H9 (cell line): ENCODE measurements around the gene HOGA1. TPM values are rescaled to one million over a fixed set of nuclear protein-coding genes. Genes with fewer than 3 reads are reported as not detected.

Experiments used
- DNase-seq: peaks from one replicate; pipeline ENCODE4 v3.0.0-alpha.2; 2017
- H2AFZ ChIP-seq: one replicate; pipeline ENCODE4 v1.6.1; 2013; ENCODE audit warnings: mild to moderate bottlenecking, low read length, control low read depth, moderate library complexity
- H2AK5ac ChIP-seq: 2 replicates; pipeline ENCODE4 v1.6.1; 2013; ENCODE audit warnings: low read length, control low read depth, mixed read lengths; ENCODE audit not compliant: insufficient read length
- H2BK120ac ChIP-seq: one replicate; pipeline ENCODE4 v1.6.1; 2013; ENCODE audit warnings: low read depth, mild to moderate bottlenecking, low read length, control low read depth, inconsistent platforms; ENCODE audit not compliant: poor library complexity, severe bottlenecking
- H2BK12ac ChIP-seq: 2 replicates; pipeline ENCODE4 v1.6.1; 2013; ENCODE audit warnings: low read length, control low read depth, mixed read lengths, low read depth; ENCODE audit not compliant: insufficient read length
- H2BK15ac ChIP-seq: 2 replicates; pipeline ENCODE4 v1.6.1; 2013; ENCODE audit warnings: low read depth, low read length, control low read depth
- H2BK20ac ChIP-seq: one replicate; pipeline ENCODE4 v1.6.1; 2013; ENCODE audit warnings: low read depth, mild to moderate bottlenecking, low read length, control low read depth, inconsistent platforms; ENCODE audit not compliant: poor library complexity, severe bottlenecking
- H2BK5ac ChIP-seq: 2 replicates; pipeline ENCODE4 v1.6.1; 2013; ENCODE audit warnings: low read length, control low read depth, mixed read lengths; ENCODE audit not compliant: insufficient read length
- H3K14ac ChIP-seq: 2 replicates; pipeline ENCODE4 v1.6.1; 2013; ENCODE audit warnings: low read length, control low read depth; ENCODE audit not compliant: insufficient read depth
- H3K18ac ChIP-seq: 2 replicates; pipeline ENCODE4 v1.6.1; 2013; ENCODE audit warnings: low read depth, mild to moderate bottlenecking, mixed read lengths, low read length, control low read depth; ENCODE audit not compliant: insufficient read length
- H3K23ac ChIP-seq: 2 replicates; pipeline ENCODE4 v1.6.1; 2013; ENCODE audit warnings: low read length, control low read depth, mixed read lengths, low read depth; ENCODE audit not compliant: insufficient read length
- H3K23me2 ChIP-seq: 2 replicates; pipeline ENCODE4 v1.6.1; 2013; ENCODE audit warnings: low read depth, mild to moderate bottlenecking, mixed read lengths, low read length, control low read depth; ENCODE audit not compliant: insufficient read length, poor library complexity, severe bottlenecking
- H3K27ac ChIP-seq: 2 replicates; pipeline ENCODE4 v1.5.1; 2013; ENCODE audit warnings: low read length, control low read depth, mixed read lengths, low read depth; ENCODE audit not compliant: insufficient read length
- H3K27me3 ChIP-seq: 2 replicates; pipeline ENCODE4 v1.6.1; 2013; ENCODE audit warnings: low read length, control low read depth, inconsistent platforms; ENCODE audit not compliant: insufficient read depth
- H3K4ac ChIP-seq: 2 replicates; pipeline ENCODE4 v1.6.1; 2013; ENCODE audit warnings: low read depth, mild to moderate bottlenecking, control low read depth, inconsistent platforms, low read length, moderate library complexity
- H3K4me1 ChIP-seq: 2 replicates; pipeline ENCODE4 v1.6.1; 2013; ENCODE audit warnings: low read length, control low read depth, inconsistent platforms; ENCODE audit not compliant: insufficient read depth
- H3K4me2 ChIP-seq: 2 replicates; pipeline ENCODE4 v1.6.1; 2013; ENCODE audit warnings: low read length, control low read depth, mixed read lengths; ENCODE audit not compliant: insufficient read length, insufficient read depth
- H3K56ac ChIP-seq: 2 replicates; pipeline ENCODE4 v1.6.1; 2013; ENCODE audit warnings: low read depth, mild to moderate bottlenecking, mixed read lengths, low read length, control low read depth; ENCODE audit not compliant: insufficient read length
- H3K79me1 ChIP-seq: 2 replicates; pipeline ENCODE4 v1.6.1; 2013; ENCODE audit warnings: low read depth, mild to moderate bottlenecking, moderate library complexity, low read length, control low read depth, inconsistent platforms; ENCODE audit not compliant: insufficient read depth, poor library complexity, severe bottlenecking
- H3K79me2 ChIP-seq: 2 replicates; pipeline ENCODE4 v1.6.1; 2013; ENCODE audit warnings: low read length, control low read depth, inconsistent platforms; ENCODE audit not compliant: insufficient read depth
- H3K9ac ChIP-seq: 2 replicates; pipeline ENCODE4 v1.6.1; 2013; ENCODE audit warnings: low read length, control low read depth, mixed read lengths; ENCODE audit not compliant: insufficient read length; ENCODE audit errors: extremely low read depth
- H3K9me3 ChIP-seq: one replicate; pipeline ENCODE4 v1.6.1; 2013; ENCODE audit warnings: low read depth, low read length, inconsistent platforms; ENCODE audit not compliant: control insufficient read depth
- H3T11ph ChIP-seq: one replicate; pipeline ENCODE4 v1.6.1; 2013; ENCODE audit warnings: mild to moderate bottlenecking, low read length, control low read depth, inconsistent platforms
- H4K20me1 ChIP-seq: one replicate; pipeline ENCODE4 v1.6.1; 2013; ENCODE audit not compliant: control insufficient read depth, insufficient read length, insufficient read depth
- H4K5ac ChIP-seq: 2 replicates; pipeline ENCODE4 v1.6.1; 2013; ENCODE audit warnings: low read depth, mild to moderate bottlenecking, mixed read lengths, low read length, control low read depth; ENCODE audit not compliant: insufficient read length
- H4K8ac ChIP-seq: replicated peaks from 2 replicates; pipeline ENCODE4 v1.6.1; 2013; ENCODE audit warnings: low read length, control low read depth, mixed read lengths, low read depth; ENCODE audit not compliant: insufficient read length
- H4K91ac ChIP-seq: 2 replicates; pipeline ENCODE4 v1.6.1; 2013; ENCODE audit warnings: low read depth, mild to moderate bottlenecking, moderate library complexity, mixed read lengths, low read length, control low read depth; ENCODE audit not compliant: insufficient read length
- H3K27ac Mint-ChIP-seq, 3 experiments: 2 replicates in 2 of 3; 3 replicates in 1 of 3; pipeline ENCODE4 v1.8.0; 2020 to 2021; ENCODE audit warnings: mixed read lengths in 3 of 3, mild to moderate bottlenecking in 1 of 3, moderate library complexity in 1 of 3
- H3K27me3 Mint-ChIP-seq: 2 replicates; pipeline ENCODE4 v1.8.0; 2021; ENCODE audit warnings: low read depth, mild to moderate bottlenecking, moderate library complexity, mixed read lengths
- H3K36me3 Mint-ChIP-seq, 3 experiments: 2 replicates in 2 of 3; 3 replicates in 1 of 3; pipeline ENCODE4 v1.8.0; 2020 to 2021; ENCODE audit warnings: low read depth in 3 of 3, mixed read lengths in 3 of 3; ENCODE audit not compliant: insufficient read depth in 1 of 3
- H3K4me1 Mint-ChIP-seq, 2 experiments: 2 replicates each; pipeline ENCODE4 v1.8.0; 2020; ENCODE audit warnings: mixed read lengths in 2 of 2
- H3K4me3 Mint-ChIP-seq, 2 experiments: 2 replicates in 1 of 2; 3 replicates in 1 of 2; pipeline ENCODE4 v1.8.0; 2020 to 2021; ENCODE audit warnings: mild to moderate bottlenecking in 2 of 2, mixed read lengths in 2 of 2, moderate library complexity in 1 of 2
- H3K9me3 Mint-ChIP-seq, 2 experiments: 2 replicates in 1 of 2; 3 replicates in 1 of 2; pipeline ENCODE4 v1.8.0; 2020; ENCODE audit warnings: mild to moderate bottlenecking in 2 of 2, mixed read lengths in 2 of 2, moderate library complexity in 1 of 2
- CTCF ChIP-seq: fragments of 200-600 bp; sonication (generic); conservative IDR thresholded peaks from 3 replicates; pipeline ENCODE4 v1.8.0; 2021; ENCODE audit warnings: antibody characterized with exemption, mild to moderate bottlenecking
- WGBS: extraction: QIAGEN DNeasy Blood & Tissue Kit; methylation state at CpG from one replicate; pipeline ENCODE4 v1.1.7; 2013; ENCODE audit warnings: missing lambda C conversion rate, low lambda C conversion rate, mixed read lengths; ENCODE audit not compliant: insufficient read length; ENCODE audit errors: extremely low coverage; 5-methylcytosine and 5-hydroxymethylcytosine counted together
- total RNA-seq: library from RNA; stranded (reverse); gene quantifications from 2 replicates; pipeline ENCODE4 v1.2.1, GENCODE V29; 2021

Gene HOGA1
- total RNA-seq, 1 experiment from 2014 or later: 0.79 TPM

- Histone ChIP-seq H3K23ac (no peak overlapping the region), H2AFZ (no peak overlapping the region), H3K14ac (no peak overlapping the region), H2BK5ac (no peak overlapping the region), H2BK12ac (no peak overlapping the region), H3K4me2 (no peak overlapping the region), H3K79me1 (no peaks in the 10 kb centered on the region), H3T11ph (no peak overlapping the region), H3K79me2 (no peaks in the 10 kb centered on the region), H4K8ac (no peak overlapping the region), H3K27me3 (no peaks in the 10 kb centered on the region), H2BK15ac (no peak overlapping the region), H4K5ac (no peak overlapping the region), H3K18ac (no peak overlapping the region), H2AK5ac (no peak overlapping the region), H3K27ac (no peak overlapping the region), H3K9me3 (no peaks in the 10 kb centered on the region), H3K56ac (no peak overlapping the region), H3K4ac (no peak overlapping the region), H2BK120ac (no peak overlapping the region), H3K23me2 (no peaks in the 10 kb centered on the region), H4K91ac (no peak overlapping the region), H3K4me1 (no peaks in the 10 kb centered on the region), H4K20me1 (no peaks in the 10 kb centered on the region), H3K9ac (no peak overlapping the region), H2BK20ac (no peak overlapping the region)
- no peak for DNase-seq
- no peak for TF ChIP-seq CTCF
- Mint-ChIP-seq H3K27me3 (no peaks in the 10 kb centered on the region), H3K27ac (no peak overlapping the region), H3K4me1 (no peaks in the 10 kb centered on the region), H3K4me3 (no peak overlapping the region), H3K36me3 (no peaks in the 10 kb centered on the region), H3K9me3 (no peaks in the 10 kb centered on the region)
- no CpG with 5 or more reads among the region's 5 CpGs for WGBS
Measured at GRCh38 chr10:97590748-97591495, 6.7 kb downstream of the HOGA1 start.
